Cardiac fibroblast (primary cell): ENCODE data around the gene RPS8.

Source experiments
- DNase-seq, 2 donors: peaks; one replicate each; pipeline versions ENCODE4 v3.0.0 to v3.0.0-alpha.2; 2010; ENCODE audit warnings: low read depth in 2 of 2
- H3K4me3 ChIP-seq, 2 donors: replicated peaks in 1 of 2; 1 replicate in 1 of 2; 2 replicates in 1 of 2; pipeline ENCODE4 v1.5.1; 2011; ENCODE audit warnings: low read depth in 2 of 2, low read length in 2 of 2, mild to moderate bottlenecking in 2 of 2, moderate library complexity in 1 of 2
- TF ChIP-seq, protein P1 (sequence below): IDR thresholded peaks from one replicate; pipeline ENCODE4 v1.5.1; 2011; ENCODE audit warnings: low read depth, mild to moderate bottlenecking, low read length, inconsistent platforms

Gene RPS8

DNA sequence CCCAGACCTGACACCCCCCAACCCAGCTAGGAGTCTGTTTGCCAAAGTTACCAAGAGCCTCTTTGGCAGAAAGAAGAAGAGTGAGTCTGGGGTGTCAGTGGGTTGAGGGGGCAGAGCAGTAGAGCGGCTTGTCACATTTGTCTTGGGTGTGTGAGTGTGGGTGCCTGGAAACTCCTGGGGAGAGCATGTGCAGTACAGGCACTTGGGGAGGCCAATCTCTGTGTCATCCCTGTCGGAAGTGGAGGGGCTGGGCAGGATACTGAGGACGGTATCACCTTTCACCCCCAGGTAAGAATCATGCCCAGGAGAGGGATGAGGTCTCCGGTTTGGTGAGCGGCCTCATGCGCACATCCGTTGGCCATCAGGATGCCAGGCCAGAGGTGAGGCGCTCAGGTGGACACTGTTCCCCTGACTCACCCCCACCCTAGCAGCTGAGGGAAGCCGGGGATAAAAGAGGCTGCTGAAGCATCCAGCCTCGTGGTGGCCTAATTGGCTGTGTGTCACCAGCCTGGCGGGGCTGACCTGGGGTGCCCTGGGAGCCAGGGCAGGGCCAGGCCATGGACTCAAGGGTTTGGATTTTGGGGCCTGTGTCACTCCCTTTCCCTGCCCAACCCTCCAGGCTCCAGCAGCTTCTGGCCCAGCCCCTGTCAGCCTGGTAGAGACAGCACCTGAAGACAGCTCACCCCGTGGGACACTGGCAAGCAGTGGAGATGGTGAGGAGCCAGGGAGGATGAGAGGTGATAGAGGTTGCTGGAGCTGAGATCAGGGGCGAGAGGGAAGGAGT lies 28.2 kb downstream of the RPS8 start:
- no peak for DNase-seq
- H3K4me3 ChIP-seq: peak overlapping the region in 1 of 2 donors; percentile 94
- TF ChIP-seq, protein P1, sequence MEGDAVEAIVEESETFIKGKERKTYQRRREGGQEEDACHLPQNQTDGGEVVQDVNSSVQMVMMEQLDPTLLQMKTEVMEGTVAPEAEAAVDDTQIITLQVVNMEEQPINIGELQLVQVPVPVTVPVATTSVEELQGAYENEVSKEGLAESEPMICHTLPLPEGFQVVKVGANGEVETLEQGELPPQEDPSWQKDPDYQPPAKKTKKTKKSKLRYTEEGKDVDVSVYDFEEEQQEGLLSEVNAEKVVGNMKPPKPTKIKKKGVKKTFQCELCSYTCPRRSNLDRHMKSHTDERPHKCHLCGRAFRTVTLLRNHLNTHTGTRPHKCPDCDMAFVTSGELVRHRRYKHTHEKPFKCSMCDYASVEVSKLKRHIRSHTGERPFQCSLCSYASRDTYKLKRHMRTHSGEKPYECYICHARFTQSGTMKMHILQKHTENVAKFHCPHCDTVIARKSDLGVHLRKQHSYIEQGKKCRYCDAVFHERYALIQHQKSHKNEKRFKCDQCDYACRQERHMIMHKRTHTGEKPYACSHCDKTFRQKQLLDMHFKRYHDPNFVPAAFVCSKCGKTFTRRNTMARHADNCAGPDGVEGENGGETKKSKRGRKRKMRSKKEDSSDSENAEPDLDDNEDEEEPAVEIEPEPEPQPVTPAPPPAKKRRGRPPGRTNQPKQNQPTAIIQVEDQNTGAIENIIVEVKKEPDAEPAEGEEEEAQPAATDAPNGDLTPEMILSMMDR: no peak

DNA sequence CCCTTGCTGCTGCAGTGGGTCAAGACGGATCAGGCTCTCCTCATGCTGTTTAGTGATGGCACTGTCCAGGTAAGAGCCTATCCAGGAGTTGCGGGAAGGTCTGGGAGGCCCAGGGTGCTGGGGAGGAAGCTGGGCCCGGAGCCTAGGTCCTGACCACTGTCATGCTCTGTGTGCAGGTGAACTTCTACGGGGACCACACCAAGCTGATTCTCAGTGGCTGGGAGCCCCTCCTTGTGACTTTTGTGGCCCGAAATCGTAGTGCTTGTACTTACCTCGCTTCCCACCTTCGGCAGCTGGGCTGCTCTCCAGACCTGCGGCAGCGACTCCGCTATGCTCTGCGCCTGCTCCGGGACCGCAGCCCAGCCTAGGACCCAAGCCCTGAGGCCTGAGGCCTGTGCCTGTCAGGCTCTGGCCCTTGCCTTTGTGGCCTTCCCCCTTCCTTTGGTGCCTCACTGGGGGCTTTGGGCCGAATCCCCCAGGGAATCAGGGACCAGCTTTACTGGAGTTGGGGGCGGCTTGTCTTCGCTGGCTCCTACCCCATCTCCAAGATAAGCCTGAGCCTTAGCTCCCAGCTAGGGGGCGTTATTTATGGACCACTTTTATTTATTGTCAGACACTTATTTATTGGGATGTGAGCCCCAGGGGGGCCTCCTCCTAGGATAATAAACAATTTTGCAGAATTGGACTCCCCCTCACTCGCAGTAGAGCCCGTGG lies 30.1 kb downstream of the RPS8 start:
- DNase-seq: no peak
- TF ChIP-seq, protein P1: peak; percentile 4
- H3K4me3 ChIP-seq: no peak overlapping the region

- peak overlapping the region in 1 of 2 donors; percentile 10 for H3K4me3 ChIP-seq
- TF ChIP-seq, protein P1: no peak
- no peak for DNase-seq
Observed at GRCh38 chr1:44806025-44806703, 30.8 kb downstream of the RPS8 start.

DNA sequence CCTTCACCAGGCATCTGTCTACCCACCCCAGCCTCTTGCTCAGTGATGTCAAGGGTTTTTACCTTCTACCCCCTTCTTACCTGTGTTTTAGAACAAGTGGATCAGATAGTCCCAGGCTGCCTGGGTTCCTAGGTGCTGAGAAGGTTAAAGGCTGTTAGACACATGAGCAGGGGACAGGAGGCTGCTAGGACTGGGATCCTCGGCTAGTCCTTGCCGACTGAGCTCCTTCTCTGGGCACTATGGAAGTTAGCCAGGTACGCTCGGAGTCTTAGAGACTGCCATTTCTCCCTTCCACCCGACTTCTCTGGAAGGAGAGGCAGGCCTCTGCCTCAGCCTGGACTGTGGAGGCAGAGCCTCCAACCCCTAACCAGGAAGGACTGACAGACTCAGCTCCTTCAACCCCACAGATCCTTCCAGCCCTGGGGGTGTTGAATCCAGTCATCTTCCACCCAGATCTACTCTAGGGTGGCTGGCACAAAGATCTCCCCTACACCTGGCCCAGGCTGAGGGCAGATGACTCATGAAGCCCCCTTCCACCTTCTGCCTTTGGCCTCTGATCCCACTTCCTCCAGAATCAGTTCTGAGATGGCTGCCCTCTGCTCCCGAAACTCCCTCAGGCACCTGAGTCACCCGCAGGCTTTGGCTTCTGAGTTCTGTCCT lies 31.5 kb downstream of the RPS8 start, which contains the start of gene DYNLT4:
DYNLT4 (minus strand) TSS at position 648 of the 660 bp plus-strand sequence. CDS start 683 bp downstream, outside the sequence.
- TF ChIP-seq, protein P1: no peak
- peak within 1 kb of the TSS in 1 of 2 donors; percentile 57 for H3K4me3 ChIP-seq
- no peak for DNase-seq

GRCh38 chr1:44807364-44808062 lies 32.2 kb downstream of the RPS8 start:
- TF ChIP-seq, protein P1: no peak
- peak overlapping the region in 1 of 2 donors; percentile 57 for H3K4me3 ChIP-seq
- DNase-seq: peak; percentile 100
